ENCODE data around the gene GFY.

Gene GFY

GRCh38 chr19:49433240-49433901, 8.2 kb downstream of the GFY start (continued):
- no peak for TF ChIP-seq ESRRG (CRISPR knock-in tag; IDR thresholded peaks at IDR 0.05)
- TF ChIP-seq RARB (CRISPR knock-in tag; IDR thresholded peaks at IDR 0.05) = no peak

- ATAC-seq = peak; percentile 40
- TF ChIP-seq ISL1 (CRISPR knock-in tag; IDR thresholded peaks at IDR 0.05) (no peak), PATZ1 (CRISPR knock-in tag; IDR thresholded peaks at IDR 0.05; ENCODE audit: borderline replicate concordance) (no peak), TCF4 (CRISPR knock-in tag; IDR thresholded peaks at IDR 0.05; ENCODE audit: borderline replicate concordance) (no peak), POU6F1 (CRISPR knock-in tag; IDR thresholded peaks at IDR 0.05; ENCODE audit: borderline replicate concordance, low read depth) (no peak), CSRNP3 (CRISPR knock-in tag; IDR thresholded peaks at IDR 0.05) (no peak), ZFP3 (CRISPR knock-in tag; IDR thresholded peaks at IDR 0.05) (no peak), ZNF8 (CRISPR knock-in tag; IDR thresholded peaks at IDR 0.05) (no peak), ZFP30 (CRISPR knock-in tag; IDR thresholded peaks at IDR 0.05) (no peak), CREB5 (CRISPR knock-in tag; IDR thresholded peaks at IDR 0.05; ENCODE audit: low read depth) (no peak), PPARA (CRISPR knock-in tag; IDR thresholded peaks at IDR 0.05; ENCODE audit: borderline replicate concordance) (no peak), OSR1 (CRISPR knock-in tag; IDR thresholded peaks at IDR 0.05) (no peak), TOX (CRISPR knock-in tag; IDR thresholded peaks at IDR 0.05; ENCODE audit: borderline replicate concordance) (no peak), ESRRG (CRISPR knock-in tag; IDR thresholded peaks at IDR 0.05) (no peak), ZC3H10 (CRISPR knock-in tag; IDR thresholded peaks at IDR 0.05) (no peak), CSDC2 (CRISPR knock-in tag; IDR thresholded peaks at IDR 0.05) (no peak)
Observed at GRCh38 chr19:49434907-49435583, 9.9 kb downstream of the GFY start.

GRCh38 chr19:49435670-49436069, 10.5 kb downstream of the GFY start:
- TF ChIP-seq POU6F1 (CRISPR knock-in tag; IDR thresholded peaks at IDR 0.05; ENCODE audit: borderline replicate concordance, low read depth) (no peak), TCF4 (CRISPR knock-in tag; IDR thresholded peaks at IDR 0.05; ENCODE audit: borderline replicate concordance) (no peak), BACH2 (CRISPR knock-in tag; IDR thresholded peaks at IDR 0.05; ENCODE audit: borderline replicate concordance) (no peak), CSRNP3 (CRISPR knock-in tag; IDR thresholded peaks at IDR 0.05) (no peak), TSHZ2 (CRISPR knock-in tag; IDR thresholded peaks at IDR 0.05) (no peak), PPARA (CRISPR knock-in tag; IDR thresholded peaks at IDR 0.05; ENCODE audit: borderline replicate concordance) (no peak), ESRRG (CRISPR knock-in tag; IDR thresholded peaks at IDR 0.05) (no peak), ZNF565 (CRISPR knock-in tag; conservative IDR thresholded peaks at IDR 0.05; ENCODE audit: low read depth) (no peak), TOX (CRISPR knock-in tag; IDR thresholded peaks at IDR 0.05; ENCODE audit: borderline replicate concordance) (no peak), SNAI2 (CRISPR knock-in tag; IDR thresholded peaks at IDR 0.05) (no peak)
- ATAC-seq = no peak
